ENCODE measurements around the gene B4GALT7. TPM values are rescaled to one million over a fixed set of nuclear protein-coding genes. Genes with fewer than 3 reads are reported as not detected.

The B4GALT7 gene
- total RNA-seq, 2 experiments from 2014 or later: 31.1 to 33.8 TPM

GRCh38 chr5:177553671-177554429 is 46.1 kb upstream of the B4GALT7 start:
- H3K9me3 Mint-ChIP-seq: no peaks in the 10 kb centered on the region
- intact Hi-C loops (cut with DNase I, micrococcal nuclease): loop anchor here in 1 of 2 experiments (2.0 to 5.0 kb wide), 4 partner anchors 37 to 648 kb away; partner anchors contain the start of genes B4GALT7, DDX41 and HNRNPAB
- H3K4me1 Mint-ChIP-seq (ENCODE audit: low read depth): peaks cover 46% of the 10 kb centered on the region
- H3K4me1 ChIP-seq (ENCODE audit: insufficient read depth, low read length): peaks cover 30% of the 10 kb centered on the region
- H3K27me3 Mint-ChIP-seq: no peaks in the 10 kb centered on the region
- peaks cover 25% of the 10 kb centered on the region for H3K36me3 Mint-ChIP-seq (ENCODE audit: low read depth)
- peak; percentile 32 for ATAC-seq (ENCODE audit: poor library complexity)
- H3K9me3 ChIP-seq (ENCODE audit: control insufficient read depth in 1 of 2, insufficient read depth in 1 of 2, low read length in 2 of 2): no peaks in the 10 kb centered on the region
- peak overlapping the region; percentile 71 for H3K27ac Mint-ChIP-seq
- H3K4me3 ChIP-seq (ENCODE audit: low read length): peak overlapping the region; percentile 81
- H3K27me3 ChIP-seq (ENCODE audit: control insufficient read depth in 1 of 2, insufficient read depth in 2 of 2, low read length in 2 of 2): no peaks in the 10 kb centered on the region
- ChIA-PET CTCF (no interaction called here), POLR2A (no interaction called here)
- no peak overlapping the region for H3K27ac ChIP-seq (ENCODE audit: low read depth in 1 of 2, low read length in 2 of 2)
- TF ChIP-seq, protein P1, sequence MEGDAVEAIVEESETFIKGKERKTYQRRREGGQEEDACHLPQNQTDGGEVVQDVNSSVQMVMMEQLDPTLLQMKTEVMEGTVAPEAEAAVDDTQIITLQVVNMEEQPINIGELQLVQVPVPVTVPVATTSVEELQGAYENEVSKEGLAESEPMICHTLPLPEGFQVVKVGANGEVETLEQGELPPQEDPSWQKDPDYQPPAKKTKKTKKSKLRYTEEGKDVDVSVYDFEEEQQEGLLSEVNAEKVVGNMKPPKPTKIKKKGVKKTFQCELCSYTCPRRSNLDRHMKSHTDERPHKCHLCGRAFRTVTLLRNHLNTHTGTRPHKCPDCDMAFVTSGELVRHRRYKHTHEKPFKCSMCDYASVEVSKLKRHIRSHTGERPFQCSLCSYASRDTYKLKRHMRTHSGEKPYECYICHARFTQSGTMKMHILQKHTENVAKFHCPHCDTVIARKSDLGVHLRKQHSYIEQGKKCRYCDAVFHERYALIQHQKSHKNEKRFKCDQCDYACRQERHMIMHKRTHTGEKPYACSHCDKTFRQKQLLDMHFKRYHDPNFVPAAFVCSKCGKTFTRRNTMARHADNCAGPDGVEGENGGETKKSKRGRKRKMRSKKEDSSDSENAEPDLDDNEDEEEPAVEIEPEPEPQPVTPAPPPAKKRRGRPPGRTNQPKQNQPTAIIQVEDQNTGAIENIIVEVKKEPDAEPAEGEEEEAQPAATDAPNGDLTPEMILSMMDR (IDR thresholded peaks at IDR 0.05): no peak
- peaks cover 12% of the 10 kb centered on the region for H3K36me3 ChIP-seq (ENCODE audit: insufficient read depth, low read length)
- H3K4me3 Mint-ChIP-seq: peak overlapping the region; percentile 86
- DNase-seq: peak in 13 of 14 experiments; percentile 7 to 58 (median 31)

DNA sequence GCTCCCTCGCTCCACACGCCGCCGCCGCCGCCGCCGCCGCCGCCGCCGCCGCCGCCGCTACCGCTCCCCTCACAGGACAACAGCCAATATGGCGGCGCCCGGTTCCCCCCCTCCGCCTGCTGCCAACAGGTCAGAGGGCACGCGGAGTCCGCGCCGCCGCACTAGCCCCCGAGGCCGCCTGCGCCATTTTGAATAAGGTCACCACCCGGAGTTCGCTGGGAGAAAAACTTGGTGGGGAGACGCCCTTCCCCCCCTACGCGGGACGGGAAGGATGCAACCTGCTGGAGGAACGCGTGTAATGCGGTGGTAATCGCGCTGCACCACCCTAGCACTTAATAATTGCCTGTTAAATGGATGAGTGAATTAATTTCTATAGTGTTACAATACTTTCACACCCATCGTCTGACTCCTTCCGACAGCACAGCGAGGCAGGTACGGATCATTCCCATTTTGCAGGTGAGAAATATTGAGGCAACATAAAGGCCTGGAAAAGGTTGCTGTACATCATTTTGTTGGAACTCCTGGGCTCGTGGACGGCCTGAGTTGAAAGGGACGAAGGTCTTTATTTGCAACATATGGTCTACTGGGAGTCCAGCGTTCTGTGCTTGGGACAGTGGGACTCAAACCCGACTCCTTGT is 45.3 kb upstream of the B4GALT7 start, which contains the start of gene FAM193B:
Gene FAM193B (minus strand): TSS at position 90 of the 638 bp plus-strand sequence. CDS start 105 bp downstream, outside the sequence.
- DNase-seq (peak; percentile 93 to 97 (median 95)), ATAC-seq (ENCODE audit: poor library complexity) (peak; percentile 99)
- peak within 1 kb of the TSS; percentile 96 for H3K4me3 Mint-ChIP-seq
- TF ChIP-seq, protein P1 (IDR thresholded peaks at IDR 0.05): no peak
- peak within 1 kb of the TSS; percentile 71 for H3K27ac Mint-ChIP-seq
- peak within 1 kb of the TSS; percentile 81 for H3K4me3 ChIP-seq (ENCODE audit: low read length)
- H3K4me1 Mint-ChIP-seq (ENCODE audit: low read depth): peaks cover 44% of the 10 kb centered on the region
- intact Hi-C loops (cut with DNase I, micrococcal nuclease): loop anchor here in 1 of 2 experiments (2.0 to 5.0 kb wide), 5 partner anchors 36 to 1167 kb away; partner anchors contain the start of genes B4GALT7, DDX41, HIGD2A and HNRNPAB
- ChIA-PET CTCF (no interaction called here), POLR2A (no interaction called here)
- H3K27me3 ChIP-seq (ENCODE audit: control insufficient read depth in 1 of 2, insufficient read depth in 2 of 2, low read length in 2 of 2): no peaks in the 10 kb centered on the region
- no peak within 1 kb of the TSS for H3K27ac ChIP-seq (ENCODE audit: low read depth in 1 of 2, low read length in 2 of 2)
- no peaks in the 10 kb centered on the region for H3K27me3 Mint-ChIP-seq
- H3K4me1 ChIP-seq (ENCODE audit: insufficient read depth, low read length): peaks cover 30% of the 10 kb centered on the region
- H3K36me3 Mint-ChIP-seq (ENCODE audit: low read depth): peaks cover 25% of the 10 kb centered on the region
- peaks cover 12% of the 10 kb centered on the region for H3K36me3 ChIP-seq (ENCODE audit: insufficient read depth, low read length)
- H3K9me3 ChIP-seq (ENCODE audit: control insufficient read depth in 1 of 2, insufficient read depth in 1 of 2, low read length in 2 of 2): no peaks in the 10 kb centered on the region
- H3K9me3 Mint-ChIP-seq: no peaks in the 10 kb centered on the region

DNA sequence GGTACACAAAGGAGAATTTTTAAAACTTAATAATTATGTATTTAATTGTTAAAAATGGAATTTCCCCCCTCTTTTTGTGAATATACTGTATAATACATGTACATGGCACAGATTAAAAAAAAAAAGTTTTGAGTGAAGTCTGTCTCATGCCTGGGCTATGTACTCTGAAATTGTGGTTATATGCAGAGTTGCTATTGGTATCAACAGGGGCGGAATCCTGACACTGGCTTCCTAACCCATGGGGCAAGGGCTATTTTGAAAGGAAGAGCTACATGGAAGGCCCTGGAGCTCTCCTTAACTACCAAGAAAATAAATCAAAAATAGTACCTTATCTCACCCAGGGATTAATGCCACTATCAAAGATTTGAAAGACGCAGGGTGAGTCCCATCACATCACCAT is 44.7 kb upstream of the B4GALT7 start:
- Mint-ChIP-seq H3K9me3 (no peaks in the 10 kb centered on the region), H3K27ac (peak overlapping the region; percentile 71), H3K4me3 (peak overlapping the region; percentile 96), H3K27me3 (no peaks in the 10 kb centered on the region), H3K36me3 (ENCODE audit: low read depth) (peaks cover 23% of the 10 kb centered on the region), H3K4me1 (ENCODE audit: low read depth) (peaks cover 44% of the 10 kb centered on the region)
- H3K27me3 ChIP-seq (ENCODE audit: control insufficient read depth in 1 of 2, insufficient read depth in 2 of 2, low read length in 2 of 2): no peaks in the 10 kb centered on the region
- intact Hi-C loops (cut with DNase I, micrococcal nuclease): loop anchor here in 1 of 2 experiments (2.0 to 5.0 kb wide), 4 partner anchors 36 to 1168 kb away; partner anchors contain the start of genes B4GALT7, DDX41, HIGD2A and NOP16
- DNase-seq (no peak), ATAC-seq (ENCODE audit: poor library complexity) (no peak)
- H3K9me3 ChIP-seq (ENCODE audit: control insufficient read depth in 1 of 2, insufficient read depth in 1 of 2, low read length in 2 of 2): no peaks in the 10 kb centered on the region
- peaks cover 30% of the 10 kb centered on the region for H3K4me1 ChIP-seq (ENCODE audit: insufficient read depth, low read length)
- CTCF ChIA-PET: no interaction called here
- no peak overlapping the region for H3K27ac ChIP-seq (ENCODE audit: low read depth in 1 of 2, low read length in 2 of 2)
- POLR2A ChIA-PET: no interaction called here
- H3K4me3 ChIP-seq (ENCODE audit: low read length): peak overlapping the region; percentile 67
- TF ChIP-seq, protein P1 (IDR thresholded peaks at IDR 0.05): no peak
- H3K36me3 ChIP-seq (ENCODE audit: insufficient read depth, low read length): peaks cover 9% of the 10 kb centered on the region
